ENCODE data around the gene C16orf95. TPM values are rescaled to one million over a fixed set of nuclear protein-coding genes. Genes with fewer than 3 reads are reported as not detected.

C16orf95 gene
- total RNA-seq, 4 donors from 2014 or later: 0.38 to 0.95 (median 0.85) TPM

DNA sequence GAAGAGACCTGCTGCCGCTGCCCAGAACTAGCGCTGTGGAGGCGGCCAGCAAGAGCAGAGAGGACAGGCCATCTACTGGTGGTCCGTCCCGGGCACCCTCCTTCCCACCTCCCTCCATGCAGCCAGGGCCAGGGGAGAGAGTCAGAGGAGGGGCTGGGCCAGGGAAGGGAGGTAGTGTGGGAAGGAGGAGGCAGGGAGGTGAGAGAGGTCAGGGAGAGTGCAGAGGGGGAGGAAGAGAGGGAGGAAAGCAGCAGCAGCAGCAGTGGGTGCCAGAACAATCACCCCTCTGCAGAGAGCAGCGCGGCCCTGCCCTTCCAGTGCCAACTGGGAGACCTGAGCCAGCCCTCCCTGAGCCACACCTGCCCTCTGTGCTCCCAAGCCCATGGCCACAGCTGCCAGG, 6.6 kb downstream of the C16orf95 start:
- no peak overlapping the region for H3K4me3 ChIP-seq
- DNase-seq: no peak
- WGBS, 2 donors: 96 to 97% methylated on average over 5 to 7 of the region's 7 CpGs
- no peaks in the 10 kb centered on the region for H3K27me3 ChIP-seq
- peaks cover 0 to 6% (median 3%) of the 10 kb centered on the region in 3 donors for H3K4me1 ChIP-seq
- intact Hi-C loops (cut with DNase I): loop anchor here (10.0 kb wide), 1 partner anchor 324 kb away; no protein-coding TSS in a partner anchor
- no peak overlapping the region for H3K27ac ChIP-seq
- H3K36me3 ChIP-seq: no peaks in the 10 kb centered on the region
- H3K9me3 ChIP-seq: peaks cover 0 to 9% (median 0%) of the 10 kb centered on the region in 3 donors
- no peak for TF ChIP-seq POLR2A (IDR thresholded peaks at IDR 0.05)
- TF ChIP-seq, protein P1, sequence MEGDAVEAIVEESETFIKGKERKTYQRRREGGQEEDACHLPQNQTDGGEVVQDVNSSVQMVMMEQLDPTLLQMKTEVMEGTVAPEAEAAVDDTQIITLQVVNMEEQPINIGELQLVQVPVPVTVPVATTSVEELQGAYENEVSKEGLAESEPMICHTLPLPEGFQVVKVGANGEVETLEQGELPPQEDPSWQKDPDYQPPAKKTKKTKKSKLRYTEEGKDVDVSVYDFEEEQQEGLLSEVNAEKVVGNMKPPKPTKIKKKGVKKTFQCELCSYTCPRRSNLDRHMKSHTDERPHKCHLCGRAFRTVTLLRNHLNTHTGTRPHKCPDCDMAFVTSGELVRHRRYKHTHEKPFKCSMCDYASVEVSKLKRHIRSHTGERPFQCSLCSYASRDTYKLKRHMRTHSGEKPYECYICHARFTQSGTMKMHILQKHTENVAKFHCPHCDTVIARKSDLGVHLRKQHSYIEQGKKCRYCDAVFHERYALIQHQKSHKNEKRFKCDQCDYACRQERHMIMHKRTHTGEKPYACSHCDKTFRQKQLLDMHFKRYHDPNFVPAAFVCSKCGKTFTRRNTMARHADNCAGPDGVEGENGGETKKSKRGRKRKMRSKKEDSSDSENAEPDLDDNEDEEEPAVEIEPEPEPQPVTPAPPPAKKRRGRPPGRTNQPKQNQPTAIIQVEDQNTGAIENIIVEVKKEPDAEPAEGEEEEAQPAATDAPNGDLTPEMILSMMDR (IDR thresholded peaks at IDR 0.05): no peak

DNA sequence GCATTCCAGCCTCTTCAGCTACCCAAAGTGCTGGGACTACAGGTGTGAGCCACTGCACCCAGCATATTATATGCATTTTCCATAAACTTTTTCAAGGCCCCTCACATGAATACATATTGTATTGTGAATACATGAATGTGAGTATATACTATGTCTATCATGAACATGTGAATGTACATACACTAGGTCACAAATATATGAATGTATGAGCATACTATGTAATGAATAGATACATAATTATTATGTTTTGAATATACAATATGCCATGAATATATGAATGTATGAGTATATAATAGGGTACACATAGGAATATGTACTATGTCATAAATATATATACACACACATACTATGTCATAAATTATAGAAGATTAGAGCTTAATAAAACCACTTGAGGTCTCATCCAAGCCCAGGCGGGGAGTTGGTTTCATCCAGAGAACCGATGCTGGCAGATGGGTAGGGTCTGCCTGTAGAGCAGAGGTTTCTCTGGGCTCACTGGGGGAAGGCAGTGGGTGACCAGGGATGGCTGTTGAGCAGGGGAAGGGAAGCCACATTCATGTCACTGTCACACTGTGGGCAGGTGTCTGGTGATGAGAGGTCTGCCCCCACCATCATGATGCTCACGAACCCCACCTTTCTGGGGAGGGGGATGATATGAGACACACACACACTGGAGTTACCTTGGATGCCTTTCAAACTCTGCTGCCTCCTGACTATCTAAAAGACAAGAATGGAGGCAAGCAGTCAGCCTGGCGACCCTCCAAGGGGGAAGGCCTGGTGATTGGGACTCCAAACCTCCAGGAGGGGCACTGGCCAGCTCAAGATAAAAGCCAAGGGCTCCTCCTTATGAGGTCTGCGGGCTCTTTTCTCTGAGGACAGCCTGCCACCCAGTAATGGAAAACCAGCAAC, 7.3 kb downstream of the C16orf95 start:
- no peaks in the 10 kb centered on the region for H3K27me3 ChIP-seq

GRCh38 chr16:87308826-87309225, 8.4 kb downstream of the C16orf95 start:
- H3K4me1 ChIP-seq: peaks cover 0 to 8% (median 4%) of the 10 kb centered on the region in 3 donors
- no peak overlapping the region for H3K27ac ChIP-seq
- no peak for DNase-seq
- intact Hi-C loops (cut with DNase I): no loop called here
- 62 to 68% methylated on average over 4 of the region's 4 CpGs for WGBS, 2 donors
- no peak overlapping the region for H3K4me3 ChIP-seq
- H3K9me3 ChIP-seq: peaks cover 0 to 9% (median 0%) of the 10 kb centered on the region in 3 donors
- no peaks in the 10 kb centered on the region for H3K36me3 ChIP-seq
- no peaks in the 10 kb centered on the region for H3K27me3 ChIP-seq
- TF ChIP-seq, protein P1 (IDR thresholded peaks at IDR 0.05): no peak
- no peak for TF ChIP-seq POLR2A (IDR thresholded peaks at IDR 0.05)

More for the DNA sequence above, 7.3 kb downstream of the C16orf95 start:
- DNase-seq: no peak
- H3K27ac ChIP-seq: no peak overlapping the region
- H3K9me3 ChIP-seq: peaks cover 0 to 9% (median 0%) of the 10 kb centered on the region in 3 donors
- no peaks in the 10 kb centered on the region for H3K36me3 ChIP-seq
- H3K4me1 ChIP-seq: peaks cover 0 to 8% (median 4%) of the 10 kb centered on the region in 3 donors
- TF ChIP-seq POLR2A (IDR thresholded peaks at IDR 0.05): no peak
- TF ChIP-seq, protein P1 (IDR thresholded peaks at IDR 0.05): no peak
- intact Hi-C loops (cut with DNase I): loop anchor here (10.0 kb wide), 1 partner anchor 325 kb away; no protein-coding TSS in a partner anchor
- WGBS, 2 donors: 63 to 67% methylated on average over 4 of the region's 5 CpGs
- no peak overlapping the region for H3K4me3 ChIP-seq

- intact Hi-C loops (cut with DNase I): no loop called here
- peaks cover 0 to 8% (median 4%) of the 10 kb centered on the region in 3 donors for H3K4me1 ChIP-seq
- no peak for TF ChIP-seq POLR2A (IDR thresholded peaks at IDR 0.05)
- TF ChIP-seq, protein P1 (IDR thresholded peaks at IDR 0.05): no peak
These were observed 10.7 kb downstream of the C16orf95 start for GRCh38 chr16:87306516-87306915.

More at GRCh38 chr16:87306516-87306915, 10.7 kb downstream of the C16orf95 start:
- no peak overlapping the region for H3K27ac ChIP-seq
- no peaks in the 10 kb centered on the region for H3K27me3 ChIP-seq
- 50% methylated on average over 3 of the region's 3 CpGs for WGBS, 2 donors
- no peak overlapping the region for H3K4me3 ChIP-seq
- peaks cover 0 to 9% (median 0%) of the 10 kb centered on the region in 3 donors for H3K9me3 ChIP-seq
- no peaks in the 10 kb centered on the region for H3K36me3 ChIP-seq
- no peak for DNase-seq
